Common myeloid progenitor, CD34-positive (primary cell): ENCODE results near the gene ZNF385A.

Source experiments
- CTCF ChIA-PET: fragments of 350-600 bp; sonication (Branson Sonifier 250); formaldehyde crosslinking; loops from one replicate; lab custom pipeline; 2021; ENCODE audit warnings: antibody characterized with exemption; lab: Charles Lee
- POLR2A ChIA-PET: fragments of 350-600 bp; sonication (Branson Sonifier 250); formaldehyde crosslinking; loops from one replicate; lab custom pipeline; 2021; ENCODE audit warnings: antibody characterized with exemption; lab: Charles Lee
- DNase-seq, 3 donors: peaks; one replicate each; pipeline versions ENCODE4 v3.0.0 to v3.0.0-alpha.2; 2013
- H3K27ac ChIP-seq, 2 experiments: 1 replicate in 1 of 2; 2 replicates in 1 of 2; pipeline ENCODE4 v1.7.0; 2013; ENCODE audit warnings: inconsistent platforms in 2 of 2, low read length in 2 of 2, mild to moderate bottlenecking in 2 of 2, low read depth in 1 of 2, moderate library complexity in 1 of 2; ENCODE audit not compliant: severe bottlenecking in 2 of 2, insufficient read depth in 1 of 2, poor library complexity in 1 of 2
- H3K27me3 ChIP-seq, 5 experiments: replicated peaks in 2 of 5; 1 replicate in 3 of 5; 2 replicates in 2 of 5; pipeline versions ENCODE4 v1.6.1 to v1.7.0; 2013; ENCODE audit warnings: low read length in 4 of 5, mild to moderate bottlenecking in 2 of 5, moderate library complexity in 2 of 5, inconsistent platforms in 1 of 5; ENCODE audit not compliant: insufficient read depth in 5 of 5, control insufficient read depth in 4 of 5
- H3K36me3 ChIP-seq, 4 experiments: 1 replicate in 2 of 4; 2 replicates in 2 of 4; pipeline versions ENCODE4 v1.6.1 to v1.7.0; 2013; ENCODE audit warnings: low read length in 3 of 4, control low read depth in 1 of 4, mild to moderate bottlenecking in 1 of 4; ENCODE audit not compliant: control insufficient read depth in 4 of 4, insufficient read depth in 4 of 4
- H3K4me1 ChIP-seq, 4 experiments: 1 replicate in 3 of 4; 2 replicates in 1 of 4; pipeline versions ENCODE4 v1.6.1 to v1.7.1; 2013; ENCODE audit warnings: low read length in 3 of 4, mild to moderate bottlenecking in 3 of 4, control low read depth in 1 of 4, inconsistent platforms in 1 of 4, moderate library complexity in 1 of 4; ENCODE audit not compliant: control insufficient read depth in 4 of 4, insufficient read depth in 4 of 4; ENCODE audit errors: control extremely low read depth in 1 of 4
- H3K4me3 ChIP-seq, 7 experiments: 1 replicate in 4 of 7; 2 replicates in 3 of 7; pipeline versions ENCODE4 v1.5.1 to v1.7.0; 2013; ENCODE audit warnings: mild to moderate bottlenecking in 7 of 7, low read length in 6 of 7, moderate library complexity in 6 of 7, inconsistent platforms in 2 of 7, low read depth in 2 of 7, control low read depth in 1 of 7; ENCODE audit not compliant: insufficient read depth in 4 of 7, control insufficient read depth in 1 of 7; ENCODE audit errors: extremely low read depth in 1 of 7
- H3K9me3 ChIP-seq, 5 experiments: 1 replicate in 4 of 5; 2 replicates in 1 of 5; pipeline versions ENCODE4 v1.6.1 to v1.7.1; 2013; ENCODE audit warnings: low read length in 4 of 5, mild to moderate bottlenecking in 2 of 5, inconsistent platforms in 1 of 5, low read depth in 1 of 5, moderate library complexity in 1 of 5; ENCODE audit not compliant: control insufficient read depth in 4 of 5, insufficient read depth in 2 of 5; ENCODE audit errors: control extremely low read depth in 1 of 5
- WGBS: methylation state at CpG from one replicate; pipeline ENCODE4 v1.1.5; 2013; ENCODE audit not compliant: insufficient coverage; 5-methylcytosine and 5-hydroxymethylcytosine counted together

Gene ZNF385A

GRCh38 chr12:54377007-54377406 is 7.5 kb downstream of the ZNF385A start:
- H3K4me1 ChIP-seq = peaks cover 0 to 10% (median 9%) of the 10 kb centered on the region in 4 experiments
- H3K9me3 ChIP-seq = no peaks in the 10 kb centered on the region
- H3K4me3 ChIP-seq = no peak overlapping the region
- 89% methylated on average over 1 of the region's 2 CpGs for WGBS
- DNase-seq = no peak
- H3K27ac ChIP-seq = no peak overlapping the region
- peaks cover 0 to 66% (median 19%) of the 10 kb centered on the region in 4 experiments for H3K36me3 ChIP-seq
- no peaks in the 10 kb centered on the region for H3K27me3 ChIP-seq
- ChIA-PET POLR2A (no interaction called here), CTCF (interaction anchor here (1.0 to 13.6 kb wide), 5 partner anchors 16 to 132 kb away, joined by 3 to 160 read pairs (median 6); no protein-coding TSS in a partner anchor)

- ChIA-PET POLR2A (no interaction called here), CTCF (interaction anchor here (1.0 to 13.6 kb wide), 6 partner anchors 16 to 132 kb away, joined by 3 to 160 read pairs (median 4); no protein-coding TSS in a partner anchor)
- H3K4me1 ChIP-seq = peaks cover 0 to 14% (median 13%) of the 10 kb centered on the region in 4 experiments
- no peak overlapping the region for H3K4me3 ChIP-seq
- peaks cover 0 to 68% (median 20%) of the 10 kb centered on the region in 4 experiments for H3K36me3 ChIP-seq
- no peak for DNase-seq
- 92% methylated on average over 3 of the region's 4 CpGs for WGBS
- H3K9me3 ChIP-seq = no peaks in the 10 kb centered on the region
- no peak overlapping the region for H3K27ac ChIP-seq
- no peaks in the 10 kb centered on the region for H3K27me3 ChIP-seq
Measured at GRCh38 chr12:54376596-54376995, 7.9 kb downstream of the ZNF385A start.

GRCh38 chr12:54375259-54375579 is 9.3 kb downstream of the ZNF385A start:
- Histone ChIP-seq H3K4me1 (peaks cover 0 to 17% (median 16%) of the 10 kb centered on the region in 4 experiments), H3K9me3 (no peaks in the 10 kb centered on the region), H3K27ac (no peak overlapping the region), H3K36me3 (peaks cover 0 to 73% (median 21%) of the 10 kb centered on the region in 4 experiments), H3K4me3 (no peak overlapping the region), H3K27me3 (no peaks in the 10 kb centered on the region)
- DNase-seq = no peak
- CTCF ChIA-PET = interaction anchor here (0.7 to 13.6 kb wide), 7 partner anchors 9 to 159 kb away, joined by 3 to 160 read pairs (median 6); partner anchors contain the start of gene ZNF385A
- WGBS = no CpG with 5 or more reads among the region's 2 CpGs
- POLR2A ChIA-PET = interaction anchor here (0.6 kb wide), 1 partner anchor 16 kb away, joined by 4 read pairs; no protein-coding TSS in a partner anchor

- POLR2A ChIA-PET = no interaction called here
- CTCF ChIA-PET = interaction anchor here (0.7 to 13.6 kb wide), 8 partner anchors 10 to 158 kb away, joined by 3 to 160 read pairs (median 6); partner anchors contain the start of gene ZNF385A
- H3K4me1 ChIP-seq = peaks cover 0 to 19% (median 16%) of the 10 kb centered on the region in 4 experiments
Measured at GRCh38 chr12:54374562-54375258, 9.8 kb downstream of the ZNF385A start.

GRCh38 chr12:54373649-54374561 is 10.6 kb downstream of the ZNF385A start:
- POLR2A ChIA-PET = interaction anchor here (0.6 to 0.7 kb wide), 2 partner anchors 17 to 1708 kb away, joined by 3 to 4 read pairs; no protein-coding TSS in a partner anchor
- 99% methylated on average over 9 of the region's 10 CpGs for WGBS

More at GRCh38 chr12:54374562-54375258, 9.8 kb downstream of the ZNF385A start:
- Histone ChIP-seq H3K9me3 (no peaks in the 10 kb centered on the region), H3K27ac (no peak overlapping the region), H3K36me3 (peaks cover 0 to 72% (median 21%) of the 10 kb centered on the region in 4 experiments), H3K4me3 (no peak overlapping the region), H3K27me3 (no peaks in the 10 kb centered on the region)
- no peak for DNase-seq
- WGBS = 71% methylated on average over 1 of the region's 2 CpGs

GRCh38 chr12:54372113-54372806 is 12.3 kb downstream of the ZNF385A start:
- ChIA-PET POLR2A (interaction anchor here (0.6 to 1.1 kb wide), 2 partner anchors 40 to 81 kb away, joined by 3 to 5 read pairs; no protein-coding TSS in a partner anchor), CTCF (interaction anchor here (0.6 to 13.6 kb wide), 17 partner anchors 9 to 150 kb away, joined by 3 to 160 read pairs (median 4); partner anchors contain the start of gene ZNF385A)
- H3K4me1 ChIP-seq = peaks cover 7 to 38% (median 30%) of the 10 kb centered on the region in 4 experiments
- no peaks in the 10 kb centered on the region for H3K27me3 ChIP-seq
- peaks cover 0 to 57% (median 18%) of the 10 kb centered on the region in 4 experiments for H3K36me3 ChIP-seq
- no peak overlapping the region for H3K27ac ChIP-seq
- no peak for DNase-seq
- no peaks in the 10 kb centered on the region for H3K9me3 ChIP-seq
- WGBS = 75% methylated on average over 4 of the region's 8 CpGs
- H3K4me3 ChIP-seq = no peak overlapping the region

More at GRCh38 chr12:54373649-54374561, 10.6 kb downstream of the ZNF385A start:
- Histone ChIP-seq H3K4me3 (no peak overlapping the region), H3K4me1 (peaks cover 0 to 22% (median 16%) of the 10 kb centered on the region in 4 experiments), H3K27ac (no peak overlapping the region), H3K36me3 (peaks cover 0 to 72% (median 21%) of the 10 kb centered on the region in 4 experiments), H3K27me3 (no peaks in the 10 kb centered on the region), H3K9me3 (no peaks in the 10 kb centered on the region)
- no peak for DNase-seq
- CTCF ChIA-PET = interaction anchor here (0.7 to 13.6 kb wide), 7 partner anchors 10 to 158 kb away, joined by 3 to 160 read pairs (median 6); partner anchors contain the start of gene ZNF385A
